SU-DHL-6 (cell line): ENCODE results near the gene SCLY.

ENCODE experiments used
- H2AFZ ChIP-seq: fragments of 200-600 bp; sonication (generic); 2 replicates; pipeline ENCODE4 v1.6.1; 2014; ENCODE audit warnings: low read depth, mild to moderate bottlenecking, moderate library complexity, mixed read lengths, antibody characterized with exemption, low read length; ENCODE audit not compliant: severe bottlenecking
- H3F3A ChIP-seq: fragments of 200-600 bp; shearing (Covaris generic); 2 replicates; pipeline ENCODE4 v1.6.0; 2016; ENCODE audit warnings: antibody characterized with exemption, mild to moderate bottlenecking; ENCODE audit not compliant: insufficient read depth
- H3K27ac ChIP-seq: fragments of 200-600 bp; sonication (generic); 2 replicates; pipeline ENCODE4 v1.5.1; 2016; ENCODE audit warnings: low read depth, mild to moderate bottlenecking, low read length, moderate library complexity, mixed read lengths
- H3K27me3 ChIP-seq: fragments of 200-600 bp; sonication (generic), shearing (Covaris generic); 2 replicates; pipeline ENCODE4 v1.6.0; 2014; ENCODE audit warnings: mild to moderate bottlenecking, low read length
- H3K36me3 ChIP-seq: fragments of 200-600 bp; sonication (generic); 2 replicates; pipeline ENCODE4 v1.6.1; 2014; ENCODE audit warnings: mild to moderate bottlenecking, low read length, mixed read lengths
- H3K4me2 ChIP-seq: fragments of 300-600, 200-600 bp; shearing (Covaris generic), sonication (generic); 2 replicates; pipeline ENCODE4 v1.6.0; 2014; ENCODE audit warnings: low read length, low read depth, mild to moderate bottlenecking; ENCODE audit not compliant: poor library complexity, severe bottlenecking
- H3K4me3 ChIP-seq: fragments of 200-600 bp; sonication (generic); 2 replicates; pipeline ENCODE4 v1.5.1; 2014; ENCODE audit warnings: antibody characterized with exemption, low read length, mild to moderate bottlenecking, mixed read lengths; ENCODE audit not compliant: insufficient read depth, poor library complexity, severe bottlenecking
- H3K79me2 ChIP-seq: fragments of 200-600 bp; sonication (generic); 2 replicates; pipeline ENCODE4 v1.6.1; 2014; ENCODE audit warnings: mild to moderate bottlenecking, low read length, moderate library complexity; ENCODE audit not compliant: insufficient read depth
- H3K9ac ChIP-seq: fragments of 200-600 bp; sonication (generic); 2 replicates; pipeline ENCODE4 v1.7.0; 2014; ENCODE audit warnings: mild to moderate bottlenecking, low read length
- H3K9me2 ChIP-seq: fragments of 200-600 bp; sonication (generic); replicated peaks from 2 replicates; pipeline ENCODE4 v1.6.1; 2014; ENCODE audit warnings: low read length; ENCODE audit not compliant: insufficient read depth
- H3K9me3 ChIP-seq: fragments of 200-600 bp; sonication (generic); 2 replicates; pipeline ENCODE4 v1.6.1; 2014; ENCODE audit warnings: low read length, mixed read lengths; ENCODE audit not compliant: insufficient read depth
- H4K20me1 ChIP-seq: fragments of 200-600 bp; sonication (generic); 2 replicates; pipeline ENCODE4 v1.6.1; 2014; ENCODE audit warnings: low read depth, mild to moderate bottlenecking, antibody characterized with exemption, low read length, moderate library complexity, mixed read lengths
- EZH2phosphoT487 ChIP-seq: fragments of 200-600 bp; sonication (generic), shearing (Covaris generic); conservative IDR thresholded peaks from 2 replicates; pipeline ENCODE4 v1.6.1; 2018; ENCODE audit warnings: mild to moderate bottlenecking, antibody characterized with exemption, low read length, moderate library complexity, mixed read lengths
- TF ChIP-seq, protein P1 (sequence below): fragments of 200-600 bp; sonication (generic); IDR thresholded peaks from one replicate; pipeline ENCODE4 v1.5.1; 2017; ENCODE audit warnings: antibody characterized with exemption, mild to moderate bottlenecking, low read length, moderate library complexity; ENCODE audit not compliant: insufficient read depth, poor library complexity, severe bottlenecking

Gene SCLY

DNA sequence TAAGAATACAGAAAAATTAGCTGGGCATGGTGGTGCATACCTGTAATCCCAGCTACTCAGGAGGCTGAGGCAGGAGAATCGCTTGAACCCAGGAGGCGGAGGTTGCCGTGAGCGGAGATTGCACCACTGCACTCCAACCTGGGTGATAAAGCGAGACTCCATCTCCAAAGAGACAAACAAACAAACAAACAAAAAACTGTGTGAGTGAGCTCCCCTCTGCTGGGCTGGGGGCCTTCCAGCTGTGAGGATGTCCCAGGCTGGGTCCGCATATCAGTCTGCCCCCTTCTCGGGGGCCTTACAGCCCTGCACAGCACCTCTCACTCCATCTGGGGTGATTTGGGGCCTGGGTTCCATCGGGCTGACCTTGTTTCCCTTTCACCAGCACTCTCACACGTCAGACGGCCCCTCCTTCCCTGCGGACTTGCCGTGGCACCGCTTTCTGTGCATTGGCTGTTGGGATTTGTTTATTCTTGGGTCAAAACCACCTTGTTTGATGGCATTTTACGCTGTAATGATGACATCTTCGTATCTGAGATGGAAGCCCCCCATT is 74.9 kb downstream of the SCLY start:
- no peak overlapping the region for H2AFZ ChIP-seq
- no peak overlapping the region for H3K4me2 ChIP-seq
- H3K4me3 ChIP-seq: no peak overlapping the region
- H3K36me3 ChIP-seq: no peaks in the 10 kb centered on the region
- H3K79me2 ChIP-seq: no peaks in the 10 kb centered on the region
- no peaks in the 10 kb centered on the region for H3K9me2 ChIP-seq
- no peaks in the 10 kb centered on the region for H3K27me3 ChIP-seq
- H3K27ac ChIP-seq: no peak overlapping the region
- TF ChIP-seq EZH2phosphoT487: no peak
- TF ChIP-seq, protein P1, sequence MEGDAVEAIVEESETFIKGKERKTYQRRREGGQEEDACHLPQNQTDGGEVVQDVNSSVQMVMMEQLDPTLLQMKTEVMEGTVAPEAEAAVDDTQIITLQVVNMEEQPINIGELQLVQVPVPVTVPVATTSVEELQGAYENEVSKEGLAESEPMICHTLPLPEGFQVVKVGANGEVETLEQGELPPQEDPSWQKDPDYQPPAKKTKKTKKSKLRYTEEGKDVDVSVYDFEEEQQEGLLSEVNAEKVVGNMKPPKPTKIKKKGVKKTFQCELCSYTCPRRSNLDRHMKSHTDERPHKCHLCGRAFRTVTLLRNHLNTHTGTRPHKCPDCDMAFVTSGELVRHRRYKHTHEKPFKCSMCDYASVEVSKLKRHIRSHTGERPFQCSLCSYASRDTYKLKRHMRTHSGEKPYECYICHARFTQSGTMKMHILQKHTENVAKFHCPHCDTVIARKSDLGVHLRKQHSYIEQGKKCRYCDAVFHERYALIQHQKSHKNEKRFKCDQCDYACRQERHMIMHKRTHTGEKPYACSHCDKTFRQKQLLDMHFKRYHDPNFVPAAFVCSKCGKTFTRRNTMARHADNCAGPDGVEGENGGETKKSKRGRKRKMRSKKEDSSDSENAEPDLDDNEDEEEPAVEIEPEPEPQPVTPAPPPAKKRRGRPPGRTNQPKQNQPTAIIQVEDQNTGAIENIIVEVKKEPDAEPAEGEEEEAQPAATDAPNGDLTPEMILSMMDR: no peak
- H3K9ac ChIP-seq: no peak overlapping the region
- no peaks in the 10 kb centered on the region for H3F3A ChIP-seq
- no peaks in the 10 kb centered on the region for H3K9me3 ChIP-seq
- H4K20me1 ChIP-seq: no peaks in the 10 kb centered on the region

GRCh38 chr2:238136820-238137537 is 76.2 kb downstream of the SCLY start:
- H3F3A ChIP-seq: no peaks in the 10 kb centered on the region
- TF ChIP-seq, protein P1: no peak
- H2AFZ ChIP-seq: no peak overlapping the region
- H3K9ac ChIP-seq: no peak overlapping the region
- no peaks in the 10 kb centered on the region for H3K36me3 ChIP-seq
- H3K9me2 ChIP-seq: no peaks in the 10 kb centered on the region
- no peak overlapping the region for H3K27ac ChIP-seq
- H3K27me3 ChIP-seq: no peaks in the 10 kb centered on the region
- H3K4me2 ChIP-seq: no peak overlapping the region
- H3K4me3 ChIP-seq: no peak overlapping the region
- no peaks in the 10 kb centered on the region for H4K20me1 ChIP-seq
- H3K9me3 ChIP-seq: no peaks in the 10 kb centered on the region
- no peaks in the 10 kb centered on the region for H3K79me2 ChIP-seq

GRCh38 chr2:238137885-238138284 is 77.1 kb downstream of the SCLY start:
- no peaks in the 10 kb centered on the region for H3K9me2 ChIP-seq
- no peaks in the 10 kb centered on the region for H4K20me1 ChIP-seq
- H3K27me3 ChIP-seq: no peaks in the 10 kb centered on the region
- H3F3A ChIP-seq: no peaks in the 10 kb centered on the region
- H3K9ac ChIP-seq: no peak overlapping the region
- H3K27ac ChIP-seq: no peak overlapping the region
- H3K9me3 ChIP-seq: no peaks in the 10 kb centered on the region
- no peaks in the 10 kb centered on the region for H3K79me2 ChIP-seq
- no peak overlapping the region for H3K4me2 ChIP-seq
- no peak overlapping the region for H2AFZ ChIP-seq
- H3K4me3 ChIP-seq: no peak overlapping the region
- TF ChIP-seq EZH2phosphoT487: no peak
- TF ChIP-seq, protein P1: no peak
- no peaks in the 10 kb centered on the region for H3K36me3 ChIP-seq
